DOHH2 (cell line): Measurements from ENCODE around the gene ATIC.

Experiments
- CTCF ChIP-seq: fragments of 200-600 bp; sonication (generic); IDR thresholded peaks from one replicate; pipeline ENCODE4 v1.5.1; 2014; ENCODE audit warnings: antibody characterized with exemption, mild to moderate bottlenecking, low read depth, low read length; ENCODE audit not compliant: poor library complexity, severe bottlenecking
- EZH2phosphoT487 ChIP-seq: fragments of 200-600 bp; sonication (generic); IDR thresholded peaks from 2 replicates; pipeline ENCODE4 v1.6.1; 2017; ENCODE audit warnings: borderline replicate concordance, mild to moderate bottlenecking, antibody characterized with exemption, low read length, moderate library complexity, mixed read lengths

- TF ChIP-seq CTCF (no peak), EZH2phosphoT487 (no peak)
Measured at GRCh38 chr2:215313255-215313613, 1.4 kb downstream of the ATIC start.
